GM10266 (cell line): ENCODE measurements around the gene GTSF1L.

Experiments
- DNase-seq: peaks from one replicate; pipeline ENCODE4 v3.0.0; 2012; ENCODE audit errors: extremely low spot score
- TF ChIP-seq, protein P1 (sequence below): IDR thresholded peaks from 2 replicates; pipeline ENCODE4 v1.5.1; 2012; ENCODE audit warnings: mild to moderate bottlenecking, low read depth; ENCODE audit not compliant: control insufficient read depth, insufficient read depth; ENCODE audit errors: missing control alignments

GTSF1L gene

DNA sequence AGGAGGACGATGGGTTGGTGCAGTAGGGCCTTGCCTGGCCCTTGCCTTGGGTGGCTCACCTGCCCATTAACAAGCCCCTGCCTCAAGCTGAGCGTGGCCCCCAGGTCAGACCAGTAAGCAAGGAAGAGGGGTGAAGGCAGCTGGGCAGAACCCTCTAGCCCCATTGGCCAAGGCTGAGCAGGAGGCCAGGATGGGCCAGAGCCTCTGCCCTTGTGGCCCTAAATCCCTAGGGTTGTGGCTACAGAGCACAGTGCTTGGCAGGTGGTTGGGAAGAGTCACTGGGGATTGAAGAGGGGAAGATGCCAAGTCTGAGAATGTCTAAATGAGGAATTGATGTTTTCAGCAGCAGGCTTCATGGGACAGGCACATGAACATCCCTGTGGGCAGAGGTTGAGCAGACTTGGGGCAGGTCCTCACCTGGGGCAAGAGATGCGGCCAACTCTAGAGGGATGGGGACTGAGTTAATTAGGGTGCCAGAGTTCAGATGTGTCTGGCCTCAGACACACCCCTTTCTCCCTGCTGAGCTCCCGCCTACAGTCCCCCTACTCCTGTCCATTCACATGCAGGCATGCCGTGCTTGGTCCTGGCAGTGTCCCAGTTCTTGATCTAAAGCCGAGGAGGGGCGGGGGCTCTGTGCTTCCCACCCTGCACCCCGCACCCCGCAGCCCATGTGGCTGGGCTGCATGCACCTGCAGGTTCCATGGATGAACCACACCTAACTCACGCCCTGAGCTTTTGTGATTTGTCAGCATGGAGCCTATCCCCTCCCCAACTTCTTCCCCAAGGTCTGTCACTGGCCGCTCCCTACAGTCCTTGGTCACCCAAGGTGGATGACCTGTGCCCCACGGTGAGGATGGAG is 9.8 kb downstream of the GTSF1L start:
- no peak for DNase-seq
- TF ChIP-seq, protein P1, sequence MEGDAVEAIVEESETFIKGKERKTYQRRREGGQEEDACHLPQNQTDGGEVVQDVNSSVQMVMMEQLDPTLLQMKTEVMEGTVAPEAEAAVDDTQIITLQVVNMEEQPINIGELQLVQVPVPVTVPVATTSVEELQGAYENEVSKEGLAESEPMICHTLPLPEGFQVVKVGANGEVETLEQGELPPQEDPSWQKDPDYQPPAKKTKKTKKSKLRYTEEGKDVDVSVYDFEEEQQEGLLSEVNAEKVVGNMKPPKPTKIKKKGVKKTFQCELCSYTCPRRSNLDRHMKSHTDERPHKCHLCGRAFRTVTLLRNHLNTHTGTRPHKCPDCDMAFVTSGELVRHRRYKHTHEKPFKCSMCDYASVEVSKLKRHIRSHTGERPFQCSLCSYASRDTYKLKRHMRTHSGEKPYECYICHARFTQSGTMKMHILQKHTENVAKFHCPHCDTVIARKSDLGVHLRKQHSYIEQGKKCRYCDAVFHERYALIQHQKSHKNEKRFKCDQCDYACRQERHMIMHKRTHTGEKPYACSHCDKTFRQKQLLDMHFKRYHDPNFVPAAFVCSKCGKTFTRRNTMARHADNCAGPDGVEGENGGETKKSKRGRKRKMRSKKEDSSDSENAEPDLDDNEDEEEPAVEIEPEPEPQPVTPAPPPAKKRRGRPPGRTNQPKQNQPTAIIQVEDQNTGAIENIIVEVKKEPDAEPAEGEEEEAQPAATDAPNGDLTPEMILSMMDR: no peak

- DNase-seq: no peak
- TF ChIP-seq, protein P1: no peak
These were observed 10.7 kb downstream of the GTSF1L start for GRCh38 chr20:43716123-43716522.

GRCh38 chr20:43715511-43715910 is 11.3 kb downstream of the GTSF1L start:
- TF ChIP-seq, protein P1: no peak
- no peak for DNase-seq

GRCh38 chr20:43715044-43715443 is 11.8 kb downstream of the GTSF1L start:
- DNase-seq: no peak
- TF ChIP-seq, protein P1: no peak

- TF ChIP-seq, protein P1: no peak
These were observed 15.6 kb downstream of the GTSF1L start for GRCh38 chr20:43711098-43711654.

GRCh38 chr20:43710370-43711044 is 16.3 kb downstream of the GTSF1L start:
- TF ChIP-seq, protein P1: no peak
- peak; percentile 49 for DNase-seq

More at GRCh38 chr20:43711098-43711654, 15.6 kb downstream of the GTSF1L start:
- DNase-seq: no peak
